SK-N-SH (cell line): ENCODE results near the gene CAMSAP1.

Experiments used
- EZH2phosphoT487 ChIP-seq: fragments of 200-600 bp; sonication (generic); IDR thresholded peaks from 2 replicates; pipeline ENCODE4 v1.6.1; 2017; ENCODE audit warnings: low read depth, mixed run types, mild to moderate bottlenecking, antibody characterized with exemption, moderate library complexity, borderline replicate concordance
- FOSL2 ChIP-seq: IDR thresholded peaks from 2 replicates; pipeline ENCODE4 v1.4.0; 2012; ENCODE audit warnings: low read depth, mild to moderate bottlenecking, moderate library complexity, borderline replicate concordance
- FOXM1 ChIP-seq: IDR thresholded peaks from 2 replicates; pipeline ENCODE4 v1.4.0; 2012; ENCODE audit warnings: low read depth, mild to moderate bottlenecking
- POLR2AphosphoS5 ChIP-seq: IDR thresholded peaks from 2 replicates; pipeline ENCODE4 v1.6.1; 2012; ENCODE audit warnings: low read depth, low read length
- RFX5 ChIP-seq: IDR thresholded peaks from 2 replicates; pipeline ENCODE4 v1.6.1; 2012; ENCODE audit warnings: mild to moderate bottlenecking, improper control_type of control experiment, low read length
- RXRA ChIP-seq: IDR thresholded peaks from 2 replicates; pipeline ENCODE4 v1.4.0; 2012; ENCODE audit warnings: low read depth, mild to moderate bottlenecking, borderline replicate concordance
- SIN3A ChIP-seq: IDR thresholded peaks from 2 replicates; pipeline ENCODE4 v1.6.1; 2012; ENCODE audit warnings: low read depth, mild to moderate bottlenecking, low read length, moderate library complexity, borderline replicate concordance
- TAF1 ChIP-seq: IDR thresholded peaks from 2 replicates; pipeline ENCODE4 v1.6.1; 2012; ENCODE audit warnings: low read depth, mild to moderate bottlenecking, low read length, moderate library complexity, borderline replicate concordance
- TF ChIP-seq, protein P1 (sequence below): fragments of 200-600 bp; sonication (generic); IDR thresholded peaks from 2 replicates; pipeline ENCODE4 v1.6.1; 2017; ENCODE audit warnings: antibody characterized with exemption, mild to moderate bottlenecking, moderate library complexity

DNA sequence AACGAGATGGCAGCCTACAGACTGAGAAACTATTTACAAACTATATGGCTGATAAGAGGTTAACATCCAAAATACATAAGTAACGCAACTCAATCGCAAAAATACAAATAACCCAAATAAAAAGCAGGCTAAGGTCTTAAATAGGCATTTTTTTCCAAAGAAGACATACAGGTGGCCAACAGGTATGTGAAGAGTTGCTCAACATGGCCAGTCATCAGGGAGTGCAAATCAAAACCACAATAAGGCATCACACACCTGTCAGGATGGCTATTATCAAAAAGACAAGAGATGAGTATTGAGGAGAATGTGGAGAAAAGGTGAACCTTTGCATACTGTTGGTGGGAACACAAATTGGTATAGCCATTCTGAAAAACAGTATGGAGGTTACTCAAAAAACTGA, 73.5 kb downstream of the CAMSAP1 start:
- TF ChIP-seq RFX5 (no peak), EZH2phosphoT487 (no peak), TAF1 (no peak), RXRA (no peak), FOXM1 (no peak), SIN3A (no peak), POLR2AphosphoS5 (no peak), FOSL2 (no peak)
- TF ChIP-seq, protein P1, sequence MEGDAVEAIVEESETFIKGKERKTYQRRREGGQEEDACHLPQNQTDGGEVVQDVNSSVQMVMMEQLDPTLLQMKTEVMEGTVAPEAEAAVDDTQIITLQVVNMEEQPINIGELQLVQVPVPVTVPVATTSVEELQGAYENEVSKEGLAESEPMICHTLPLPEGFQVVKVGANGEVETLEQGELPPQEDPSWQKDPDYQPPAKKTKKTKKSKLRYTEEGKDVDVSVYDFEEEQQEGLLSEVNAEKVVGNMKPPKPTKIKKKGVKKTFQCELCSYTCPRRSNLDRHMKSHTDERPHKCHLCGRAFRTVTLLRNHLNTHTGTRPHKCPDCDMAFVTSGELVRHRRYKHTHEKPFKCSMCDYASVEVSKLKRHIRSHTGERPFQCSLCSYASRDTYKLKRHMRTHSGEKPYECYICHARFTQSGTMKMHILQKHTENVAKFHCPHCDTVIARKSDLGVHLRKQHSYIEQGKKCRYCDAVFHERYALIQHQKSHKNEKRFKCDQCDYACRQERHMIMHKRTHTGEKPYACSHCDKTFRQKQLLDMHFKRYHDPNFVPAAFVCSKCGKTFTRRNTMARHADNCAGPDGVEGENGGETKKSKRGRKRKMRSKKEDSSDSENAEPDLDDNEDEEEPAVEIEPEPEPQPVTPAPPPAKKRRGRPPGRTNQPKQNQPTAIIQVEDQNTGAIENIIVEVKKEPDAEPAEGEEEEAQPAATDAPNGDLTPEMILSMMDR = no peak
